IMR-90 (cell line): ENCODE results near the gene SNAP29. TPM values are rescaled to one million over a fixed set of nuclear protein-coding genes. Genes with fewer than 3 reads are reported as not detected.

Experiments
- ATAC-seq: fragments of 200-7000 bp; cut with Tn5 transposase; 2 replicates; pipeline ENCODE4 v1.9.1; 2020; ENCODE audit warnings: low read depth, mild to moderate bottlenecking, moderate library complexity
- BruUV-seq: library from RNA; stranded (reverse); fragments of 400-500 nt; replicated peaks from 2 replicates; lab custom pipeline; 2021; lab: Mats Ljungman, UMichigan
- CTCF ChIA-PET: fragments of 300-600 bp; formaldehyde crosslinking; extraction: SDS; loops from one replicate; lab custom pipeline; 2021; ENCODE audit warnings: antibody characterized with exemption; lab: Yijun Ruan, JAX
- POLR2A ChIA-PET: fragments of 300-600 bp; sonication (Branson Sonifier 250); formaldehyde crosslinking; loops from one replicate; lab custom pipeline; 2022; ENCODE audit warnings: antibody characterized with exemption; ENCODE audit not compliant: unreplicated experiment; lab: Charles Lee
- DNase-seq: peaks from one replicate; pipeline ENCODE4 v3.0.0; 2013
- H2AFZ ChIP-seq: replicated peaks from 2 replicates; pipeline ENCODE3; 2013; ENCODE audit warnings: low read length, mild to moderate bottlenecking; ENCODE audit not compliant: poor library complexity
- H2AK5ac ChIP-seq: 2 replicates; pipeline ENCODE4 v1.6.1; 2013; ENCODE audit warnings: low read depth, low read length, inconsistent platforms
- H2AK9ac ChIP-seq: replicated peaks from 2 replicates; pipeline ENCODE3; 2013; ENCODE audit warnings: mild to moderate bottlenecking, low read depth, low read length, moderate library complexity; ENCODE audit not compliant: poor library complexity
- H2BK120ac ChIP-seq: 2 replicates; pipeline ENCODE4 v1.6.1; 2013; ENCODE audit warnings: low read depth, low read length, inconsistent platforms
- H2BK15ac ChIP-seq: 3 replicates; pipeline ENCODE4 v1.6.1; 2013; ENCODE audit warnings: low read depth, low read length, inconsistent platforms
- H2BK20ac ChIP-seq: 2 replicates; pipeline ENCODE4 v1.6.1; 2013; ENCODE audit warnings: low read depth, mild to moderate bottlenecking, inconsistent platforms, low read length, moderate library complexity
- H2BK5ac ChIP-seq: 2 replicates; pipeline ENCODE4 v1.6.1; 2013; ENCODE audit warnings: mild to moderate bottlenecking, low read depth, low read length, inconsistent platforms; ENCODE audit not compliant: poor library complexity, severe bottlenecking
- H3K14ac ChIP-seq: replicated peaks from 2 replicates; pipeline ENCODE4 v1.6.1; 2013; ENCODE audit warnings: low read depth, low read length, inconsistent platforms
- H3K18ac ChIP-seq: 2 replicates; pipeline ENCODE4 v1.6.1; 2013; ENCODE audit warnings: low read depth, low read length, control low read depth
- H3K23ac ChIP-seq: 2 replicates; pipeline ENCODE4 v1.6.1; 2013; ENCODE audit warnings: low read depth, low read length, inconsistent platforms
- H3K27ac ChIP-seq: 2 replicates; pipeline ENCODE4 v1.5.1; 2013; ENCODE audit warnings: mild to moderate bottlenecking, control low read depth, low read length; ENCODE audit not compliant: insufficient read depth
- H3K27me3 ChIP-seq: 2 replicates; pipeline ENCODE4 v1.6.1; 2013; ENCODE audit warnings: low read length; ENCODE audit not compliant: control insufficient read depth, insufficient read depth
- H3K36me3 ChIP-seq: 2 replicates; pipeline ENCODE4 v1.6.1; 2013; ENCODE audit warnings: low read length, mixed read lengths; ENCODE audit not compliant: control insufficient read depth, insufficient read depth
- H3K4ac ChIP-seq: 2 replicates; pipeline ENCODE4 v1.6.1; 2013; ENCODE audit warnings: low read depth, low read length, inconsistent platforms
- H3K4me1 ChIP-seq: 2 replicates; pipeline ENCODE4 v1.6.1; 2013; ENCODE audit warnings: low read length, mixed read lengths; ENCODE audit not compliant: control insufficient read depth, insufficient read depth
- H3K4me2 ChIP-seq: 2 replicates; pipeline ENCODE4 v1.6.1; 2013; ENCODE audit warnings: low read depth, mild to moderate bottlenecking, control low read depth, low read length, moderate library complexity
- H3K4me3 ChIP-seq: 2 replicates; pipeline ENCODE4 v1.5.1; 2013; ENCODE audit warnings: low read depth, mild to moderate bottlenecking, control low read depth, low read length, moderate library complexity; ENCODE audit not compliant: insufficient read depth
- H3K56ac ChIP-seq: 2 replicates; pipeline ENCODE4 v1.6.1; 2013; ENCODE audit warnings: low read length, inconsistent platforms; ENCODE audit not compliant: insufficient read depth; ENCODE audit errors: extremely low read depth
- H3K79me1 ChIP-seq, 2 experiments: 2 replicates each; pipeline ENCODE4 v1.6.1; 2013; ENCODE audit warnings: low read length in 2 of 2, inconsistent platforms in 1 of 2, low read depth in 1 of 2
- H3K9ac ChIP-seq: 2 replicates; pipeline ENCODE4 v1.6.1; 2013; ENCODE audit warnings: low read depth, low read length, control low read depth
- H3K9me1 ChIP-seq: 2 replicates; pipeline ENCODE4 v1.6.1; 2013; ENCODE audit warnings: low read length, inconsistent platforms; ENCODE audit not compliant: insufficient read depth
- H3K9me3 ChIP-seq: 2 replicates; pipeline ENCODE4 v1.6.1; 2013; ENCODE audit warnings: low read length; ENCODE audit not compliant: control insufficient read depth, insufficient read depth
- H4K20me1 ChIP-seq: 2 replicates; pipeline ENCODE4 v1.6.1; 2013; ENCODE audit warnings: low read length, inconsistent platforms; ENCODE audit not compliant: insufficient read depth
- H4K5ac ChIP-seq: 2 replicates; pipeline ENCODE4 v1.6.1; 2013; ENCODE audit warnings: mild to moderate bottlenecking, low read depth, low read length, control low read depth
- H4K8ac ChIP-seq, 2 experiments: 2 replicates each; pipeline ENCODE4 v1.6.1; 2013; ENCODE audit warnings: low read depth in 2 of 2, low read length in 2 of 2, control low read depth in 1 of 2, inconsistent platforms in 1 of 2
- H4K91ac ChIP-seq: 2 replicates; pipeline ENCODE4 v1.6.1; 2013; ENCODE audit warnings: low read depth, low read length, inconsistent platforms; ENCODE audit not compliant: insufficient read depth
- BHLHE40 ChIP-seq: fragments of 150-350 bp; IDR thresholded peaks from 2 replicates; pipeline ENCODE4 v1.6.1; 2016; ENCODE audit warnings: mild to moderate bottlenecking, low read depth, low read length
- CHD1 ChIP-seq: IDR thresholded peaks from 2 replicates; pipeline ENCODE4 v1.6.1; 2012; ENCODE audit warnings: low read depth, low read length, improper control_type of control experiment
- CTCF ChIP-seq: conservative IDR thresholded peaks from 2 replicates; pipeline ENCODE4 v1.5.1; 2012; ENCODE audit warnings: mild to moderate bottlenecking, low read depth, low read length, improper control_type of control experiment
- MAFK ChIP-seq: IDR thresholded peaks from 2 replicates; pipeline ENCODE4 v1.6.1; 2012; ENCODE audit warnings: low read depth, low read length, improper control_type of control experiment
- MAZ ChIP-seq: IDR thresholded peaks from 2 replicates; pipeline ENCODE4 v1.6.1; 2012; ENCODE audit warnings: low read depth, mild to moderate bottlenecking, low read length, improper control_type of control experiment, moderate library complexity, borderline replicate concordance
- MXI1 ChIP-seq: IDR thresholded peaks from 2 replicates; pipeline ENCODE4 v1.6.1; 2012; ENCODE audit warnings: low read depth, mild to moderate bottlenecking, low read length, moderate library complexity, borderline replicate concordance
- NFE2L2 ChIP-seq: fragments of 150-350 bp; IDR thresholded peaks from 2 replicates; pipeline ENCODE4 v1.6.1; 2016; ENCODE audit warnings: low read depth, mild to moderate bottlenecking, low read length
- POLR2A ChIP-seq: IDR thresholded peaks from 2 replicates; pipeline ENCODE4 v1.6.1; 2012; ENCODE audit warnings: mild to moderate bottlenecking, low read depth, low read length
- RAD21 ChIP-seq: IDR thresholded peaks from 2 replicates; pipeline ENCODE4 v1.6.1; 2012; ENCODE audit warnings: low read length, improper control_type of control experiment
- RCOR1 ChIP-seq: IDR thresholded peaks from 2 replicates; pipeline ENCODE4 v1.6.1; 2012; ENCODE audit warnings: mild to moderate bottlenecking, low read length, improper control_type of control experiment; ENCODE audit not compliant: insufficient replicate concordance
- RFX5 ChIP-seq: IDR thresholded peaks from 2 replicates; pipeline ENCODE4 v1.8.0; 2012; ENCODE audit warnings: low read depth, mild to moderate bottlenecking, low read length, moderate library complexity
- SMC3 ChIP-seq: fragments of 150-350 bp; IDR thresholded peaks from 2 replicates; pipeline ENCODE4 v1.6.1; 2016; ENCODE audit warnings: low read depth, mild to moderate bottlenecking, antibody characterized with exemption, low read length, moderate library complexity
- WGBS, 2 experiments: methylation state at CpG; one replicate each; pipeline versions ENCODE4 v1.1.5 to v1.1.7; 2013; ENCODE audit warnings: missing lambda C conversion rate in 2 of 2; ENCODE audit not compliant: insufficient read length in 1 of 2; ENCODE audit errors: extremely low coverage in 2 of 2; 5-methylcytosine and 5-hydroxymethylcytosine counted together
- dilution Hi-C: fragments of 300-500 bp; cut with HindIII; formaldehyde crosslinking; loops from one replicate; pipeline ENCODE4 v1.14.3; 2018; ENCODE audit warnings: low sequenced_read_pairs; ENCODE audit not compliant: unreplicated experiment
- in situ Hi-C: fragments of 300-500 bp; cut with MboI; formaldehyde crosslinking; loops from 3 replicates; pipeline ENCODE4 v1.14.3; 2019; ENCODE audit warnings: low sequenced_read_pairs, inconsistent platforms, mixed read lengths
- intact Hi-C: fragments of 100-400 bp; cut with micrococcal nuclease; formaldehyde crosslinking; loops from 2 replicates; pipeline ENCODE4 v1.10.0; 2022
- polyA plus RNA-seq, 3 experiments: library from polyadenylated mRNA; depleted of rRNA; stranded (reverse); fragments of >200 nt; gene quantifications; 2 replicates each; pipeline ENCODE4 v1.2.3, GENCODE V29; 2012; ENCODE audit warnings: low replicate concordance in 1 of 3
- total RNA-seq: library from RNA; depleted of rRNA; stranded (reverse); fragments of >200 nt; gene quantifications from 2 replicates; pipeline ENCODE4 v1.2.3, GENCODE V29; 2012
- TF ChIP-seq, protein P1 (sequence below): fragments of 150-350 bp; IDR thresholded peaks from 2 replicates; pipeline ENCODE4 v1.6.1; 2016; ENCODE audit warnings: low read depth, mild to moderate bottlenecking, low read length, moderate library complexity, borderline replicate concordance
- TF ChIP-seq, protein P2 (sequence below): fragments of 150-350 bp; IDR thresholded peaks from 2 replicates; pipeline ENCODE4 v1.6.1; 2017; ENCODE audit warnings: mild to moderate bottlenecking, antibody characterized with exemption, low read length, low read depth

The SNAP29 gene
- total and polyA plus RNA-seq, 2 of the 4 experiments (the other 2 are of a cell fraction), result 10.6 to 29.5 TPM

- no TSS peak for BruUV-seq
- H4K5ac ChIP-seq, result no peak overlapping the region
- H4K8ac ChIP-seq, result no peak overlapping the region
- H4K20me1 ChIP-seq, result peaks cover 99% of the 10 kb centered on the region
- H3K9ac ChIP-seq, result no peak overlapping the region
- H3K27ac ChIP-seq, result no peak overlapping the region
- no peaks in the 10 kb centered on the region for H3K9me3 ChIP-seq
- H2BK5ac ChIP-seq, result no peak overlapping the region
- no peaks in the 10 kb centered on the region for H3K27me3 ChIP-seq
- POLR2A ChIA-PET, result no interaction called here
- no peak overlapping the region for H2BK120ac ChIP-seq
- no peak overlapping the region for H2AK5ac ChIP-seq
- TF ChIP-seq MAFK, result no peak
- TF ChIP-seq RCOR1, result no peak
- no peak for TF ChIP-seq MAZ
- no peak for TF ChIP-seq RFX5
- no peak for TF ChIP-seq NFE2L2
- TF ChIP-seq CTCF, result no peak
- no peak for TF ChIP-seq RAD21
- TF ChIP-seq, protein P1, sequence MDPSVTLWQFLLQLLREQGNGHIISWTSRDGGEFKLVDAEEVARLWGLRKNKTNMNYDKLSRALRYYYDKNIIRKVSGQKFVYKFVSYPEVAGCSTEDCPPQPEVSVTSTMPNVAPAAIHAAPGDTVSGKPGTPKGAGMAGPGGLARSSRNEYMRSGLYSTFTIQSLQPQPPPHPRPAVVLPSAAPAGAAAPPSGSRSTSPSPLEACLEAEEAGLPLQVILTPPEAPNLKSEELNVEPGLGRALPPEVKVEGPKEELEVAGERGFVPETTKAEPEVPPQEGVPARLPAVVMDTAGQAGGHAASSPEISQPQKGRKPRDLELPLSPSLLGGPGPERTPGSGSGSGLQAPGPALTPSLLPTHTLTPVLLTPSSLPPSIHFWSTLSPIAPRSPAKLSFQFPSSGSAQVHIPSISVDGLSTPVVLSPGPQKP, result no peak
- TF ChIP-seq CHD1, result no peak
- TF ChIP-seq MXI1, result no peak
- TF ChIP-seq POLR2A, result no peak
- TF ChIP-seq SMC3, result no peak
- no peak for TF ChIP-seq BHLHE40
- TF ChIP-seq, protein P2, sequence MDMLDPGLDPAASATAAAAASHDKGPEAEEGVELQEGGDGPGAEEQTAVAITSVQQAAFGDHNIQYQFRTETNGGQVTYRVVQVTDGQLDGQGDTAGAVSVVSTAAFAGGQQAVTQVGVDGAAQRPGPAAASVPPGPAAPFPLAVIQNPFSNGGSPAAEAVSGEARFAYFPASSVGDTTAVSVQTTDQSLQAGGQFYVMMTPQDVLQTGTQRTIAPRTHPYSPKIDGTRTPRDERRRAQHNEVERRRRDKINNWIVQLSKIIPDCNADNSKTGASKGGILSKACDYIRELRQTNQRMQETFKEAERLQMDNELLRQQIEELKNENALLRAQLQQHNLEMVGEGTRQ, result no peak
- DNase-seq (no peak), ATAC-seq (no peak)
- WGBS, 2 experiments, result no CpG with 5 or more reads among the region's 4 CpGs
- H3K56ac ChIP-seq, result no peak overlapping the region
- no peak overlapping the region for H3K4me3 ChIP-seq
- no peak overlapping the region for H2AK9ac ChIP-seq
- in situ Hi-C loops, result no loop called here
- H3K23ac ChIP-seq, result no peak overlapping the region
- no peak overlapping the region for H2BK20ac ChIP-seq
- no peak overlapping the region for H2BK15ac ChIP-seq
- H4K91ac ChIP-seq, result no peak overlapping the region
- intact Hi-C loops, result no loop called here
- no peak overlapping the region for H2AFZ ChIP-seq
- peaks cover 3% of the 10 kb centered on the region for H3K4me1 ChIP-seq
- H3K36me3 ChIP-seq, result peaks cover 4% of the 10 kb centered on the region
- peaks cover 13% of the 10 kb centered on the region for H3K9me1 ChIP-seq
- H3K18ac ChIP-seq, result no peak overlapping the region
- peaks cover 5 to 62% of the 10 kb centered on the region in 2 experiments for H3K79me1 ChIP-seq
- H3K4me2 ChIP-seq, result no peak overlapping the region
- no peak overlapping the region for H3K4ac ChIP-seq
- no peak overlapping the region for H3K14ac ChIP-seq
- dilution Hi-C loops, result no loop called here
- CTCF ChIA-PET, result no interaction called here
Measured at GRCh38 chr22:20927940-20928572, 69.2 kb downstream of the SNAP29 start.
